ENCODE results near the gene NBEAL1.
"Not testable (repeated sequence)": the region's sequence is repeated elsewhere in the genome, so short reads cannot be mapped to it uniquely, and the experiment has no call there.

Gene NBEAL1

DNA sequence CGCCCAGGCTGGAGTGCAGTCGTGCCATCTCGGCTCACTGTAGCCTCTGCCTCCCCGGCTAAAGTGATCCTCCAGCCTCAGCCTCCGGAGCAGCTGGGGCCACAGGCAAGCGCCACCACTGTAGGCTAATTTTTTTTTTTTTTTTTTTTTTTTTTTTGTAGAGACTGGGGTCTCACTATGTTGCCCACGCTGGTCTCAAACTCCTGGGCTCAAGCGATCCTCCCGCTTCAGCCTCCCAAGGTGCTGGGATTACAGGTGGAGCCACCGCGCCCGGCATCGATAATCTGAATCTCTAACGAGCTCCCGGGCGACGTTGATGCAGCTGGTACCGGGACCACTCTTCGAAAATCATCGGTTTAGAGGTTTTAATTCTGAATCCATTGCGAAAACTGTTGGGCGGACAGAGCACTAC is 223.6 kb downstream of the NBEAL1 start:
- DNase-seq = no peak

DNA sequence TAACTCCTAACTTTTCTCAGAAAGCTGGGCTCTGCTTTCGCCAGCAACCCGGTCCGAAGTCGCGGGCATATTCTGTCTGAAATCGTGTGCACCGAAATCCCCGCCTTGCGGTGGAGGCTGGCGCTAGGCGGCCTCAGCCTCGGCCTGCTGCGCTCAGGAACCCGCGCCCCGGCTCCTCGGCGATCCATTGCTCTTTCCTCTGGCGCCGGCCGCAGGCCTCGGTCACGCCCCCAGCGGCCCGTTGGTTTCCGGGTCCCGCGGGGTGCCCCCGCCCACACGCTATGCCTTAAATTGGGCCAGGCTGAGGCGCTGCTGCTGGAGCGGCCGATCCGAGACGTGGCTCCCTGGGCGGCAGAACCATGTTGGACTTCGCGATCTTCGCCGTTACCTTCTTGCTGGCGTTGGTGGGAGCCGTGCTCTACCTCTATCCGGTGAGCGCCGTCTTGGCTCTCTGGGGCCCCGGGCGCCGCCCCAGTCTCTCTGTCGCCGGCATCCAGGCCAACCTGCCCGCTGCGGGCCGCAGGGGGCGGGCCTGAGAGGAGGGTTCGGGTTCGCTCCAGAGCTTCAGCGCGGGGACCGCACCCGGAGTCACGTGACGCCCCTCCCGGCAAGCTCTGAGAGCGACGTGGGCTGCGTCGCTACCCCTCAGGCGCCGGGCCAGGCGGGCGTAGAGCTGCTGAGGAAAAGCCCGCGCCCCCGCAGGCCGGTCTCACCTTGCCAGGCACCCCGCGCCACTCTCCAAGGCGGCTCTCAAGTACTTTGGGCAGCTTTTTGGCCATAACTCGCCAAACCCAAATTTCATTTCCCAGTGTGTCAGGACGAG is 224.2 kb downstream of the NBEAL1 start, which contains the start of gene CYP20A1:
Gene CYP20A1, plus strand, starts transcription at position 315 of the 823 bp plus-strand sequence. Its CDS starts 45 bp downstream, at position 360.
- peak; percentile 76 for DNase-seq

DNA sequence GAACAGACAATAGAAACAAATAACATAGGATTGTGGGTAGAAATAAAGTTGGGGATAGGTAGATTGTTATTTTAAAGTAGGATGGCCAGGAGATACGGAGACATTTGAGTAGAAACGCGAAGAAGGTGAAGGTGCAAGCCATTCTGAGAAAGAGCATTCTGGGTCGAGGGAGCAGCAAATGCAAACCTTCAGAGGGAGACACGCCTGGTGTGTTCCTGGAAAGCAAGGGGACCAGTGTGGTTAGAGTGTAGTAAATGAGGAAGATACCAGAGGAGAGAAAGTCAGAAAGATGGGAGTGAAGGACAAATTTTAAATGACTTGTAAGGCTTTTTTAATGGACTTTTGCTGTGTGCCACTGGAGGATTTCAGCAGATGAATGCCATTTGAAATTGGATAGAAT is 225.8 kb downstream of the NBEAL1 start:
- no peak for DNase-seq

DNA sequence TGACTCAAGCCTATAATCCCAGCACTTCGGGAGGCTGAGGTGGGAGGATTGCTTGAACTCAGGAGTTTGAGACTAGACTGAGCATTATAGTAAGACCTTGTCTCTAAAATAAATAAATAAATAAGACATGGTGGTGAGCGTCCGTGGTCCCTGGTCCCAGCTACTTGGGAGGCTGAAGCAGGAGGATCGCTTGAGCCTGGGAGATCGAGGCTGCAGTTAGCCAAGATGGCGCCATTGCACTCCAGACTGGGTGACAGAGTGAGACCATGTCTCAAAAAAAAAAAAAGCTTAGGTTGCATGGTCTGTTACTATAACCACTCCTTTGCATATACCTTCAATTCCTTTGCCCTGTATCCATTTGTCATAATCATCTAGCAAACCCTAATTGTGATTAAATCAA is 227.8 kb downstream of the NBEAL1 start:
- no peak for DNase-seq

DNA sequence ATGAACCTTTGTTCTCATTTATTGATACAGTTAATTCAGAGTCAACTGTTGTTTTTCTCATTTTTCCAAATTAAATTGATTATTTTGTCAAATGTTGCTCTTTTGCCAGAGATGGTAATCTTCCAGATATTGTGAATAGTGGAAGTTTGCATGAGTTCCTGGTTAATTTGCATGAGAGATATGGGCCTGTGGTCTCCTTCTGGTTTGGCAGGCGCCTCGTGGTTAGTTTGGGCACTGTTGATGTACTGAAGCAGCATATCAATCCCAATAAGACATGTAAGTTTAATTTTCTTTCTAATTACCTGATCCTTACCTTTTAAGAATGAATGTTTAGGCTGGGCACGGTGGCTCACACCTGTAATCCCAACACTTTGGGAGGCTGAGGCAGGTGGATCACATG is 232.0 kb downstream of the NBEAL1 start:
- no peak for DNase-seq

DNA sequence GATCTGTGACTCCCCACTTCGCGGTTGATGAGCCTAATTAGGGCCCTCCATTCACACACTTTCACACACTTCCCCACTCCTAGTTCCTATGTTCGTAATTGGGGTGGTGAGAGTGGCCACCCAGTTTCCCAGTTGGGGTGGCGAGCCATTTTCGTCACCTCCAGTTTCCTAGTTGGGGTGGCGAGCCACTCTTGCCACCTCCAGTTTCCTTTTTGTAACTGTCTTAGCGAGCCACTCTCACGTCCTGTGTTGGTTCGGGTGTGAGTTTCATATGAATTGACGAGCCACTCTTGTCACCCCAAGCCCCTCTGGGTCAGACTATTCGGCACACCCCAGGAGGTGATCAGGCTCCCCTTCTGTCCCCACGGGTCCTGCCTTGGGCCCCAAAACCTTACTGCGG is 238.1 kb downstream of the NBEAL1 start:
- no peak for DNase-seq

DNA sequence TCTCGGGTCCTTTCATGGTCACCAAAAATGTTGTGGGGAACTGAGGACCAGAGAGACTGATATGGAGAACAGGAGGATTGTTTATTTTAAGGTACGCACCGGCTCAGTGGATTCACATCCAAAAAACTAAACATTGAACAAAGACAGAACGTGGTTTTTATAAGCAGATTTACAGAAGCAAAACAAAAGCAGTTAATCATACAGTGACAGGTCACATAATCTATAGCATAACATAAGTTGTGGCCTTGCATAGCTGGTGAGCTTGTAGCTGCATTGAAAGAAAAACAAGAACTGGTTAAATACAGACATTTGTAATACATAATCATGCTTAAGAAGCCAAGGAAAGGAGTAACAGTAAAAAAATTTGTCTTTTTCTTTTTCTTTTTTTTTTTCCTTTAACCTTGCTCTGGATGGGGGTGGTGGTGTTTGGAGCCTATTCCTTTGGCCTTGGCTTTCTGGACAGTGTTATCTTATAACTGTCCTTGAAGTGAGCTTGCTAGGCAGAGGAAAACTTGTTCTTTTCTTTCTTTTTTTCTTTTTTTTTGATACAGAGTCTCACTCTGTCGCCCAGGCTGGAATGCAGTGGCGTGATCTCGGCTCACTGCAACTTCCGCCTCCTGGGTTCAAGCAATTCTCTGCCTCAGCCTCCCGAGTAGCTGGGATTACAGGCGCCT is 238.9 kb downstream of the NBEAL1 start:
- DNase-seq = not testable (repeated sequence)

DNA sequence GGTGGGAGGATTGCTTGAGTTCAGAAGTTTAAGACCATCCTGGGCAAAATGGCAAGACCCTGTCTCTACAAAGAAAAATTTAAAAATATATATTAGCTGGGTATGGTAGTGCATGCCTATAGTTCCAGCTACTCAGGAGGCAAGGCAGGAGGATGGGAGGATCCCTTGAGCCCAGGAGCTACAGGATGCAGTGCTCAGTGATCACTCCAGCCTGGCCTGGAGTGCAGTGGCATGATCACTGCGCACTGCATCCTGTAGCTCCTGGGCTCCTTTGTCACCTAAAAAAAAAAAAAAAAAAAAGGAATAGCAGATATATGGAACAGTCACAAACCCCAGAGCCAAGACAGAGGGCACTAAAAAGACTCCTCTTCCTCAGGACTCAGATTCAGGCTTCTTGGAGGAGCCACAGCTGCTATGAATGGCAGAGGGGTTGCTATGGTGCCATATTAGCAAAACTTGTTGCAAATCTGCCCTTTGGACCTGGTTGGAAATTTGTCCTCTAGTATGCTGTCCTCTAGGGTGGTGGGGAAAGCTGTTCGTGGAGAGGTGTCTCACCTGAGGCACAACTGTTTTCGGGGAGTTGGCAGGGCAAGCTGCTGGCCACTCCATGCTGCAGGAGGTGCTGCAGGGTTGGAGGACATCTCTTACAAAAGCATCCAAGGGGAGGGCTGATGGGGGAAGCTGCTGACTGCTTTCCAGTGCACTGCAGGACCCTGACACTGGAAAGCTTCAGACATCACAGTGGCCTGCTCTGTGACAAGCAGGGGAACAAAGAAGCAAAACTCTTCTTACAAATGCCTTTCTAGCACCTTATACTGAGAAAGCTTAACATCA is 246.9 kb downstream of the NBEAL1 start:
- DNase-seq = no peak

Data from NCI-H1417 treated with DMSO at 0.1 percent for 48 hours (cell line).